Endothelial cell of umbilical vein (primary cell): ENCODE measurements around the gene SFI1. TPM values are rescaled to one million over a fixed set of nuclear protein-coding genes. Genes with fewer than 3 reads are reported as not detected.

Source experiments
- BruUV-seq: library from RNA; stranded (reverse); fragments of 400-500 nt; replicated peaks from 2 replicates; lab custom pipeline; 2021; lab: Mats Ljungman, UMichigan
- CTCF ChIA-PET: fragments of 300-600, 350-600 bp; sonication (Branson Sonifier 250); formaldehyde crosslinking; loops from one replicate; lab custom pipeline; 2021; ENCODE audit warnings: antibody characterized with exemption, inconsistent platforms; lab: Charles Lee
- POLR2A ChIA-PET: fragments of 300-600, 350-600 bp; sonication (Branson Sonifier 250); formaldehyde crosslinking; loops from one replicate; lab custom pipeline; 2021; ENCODE audit warnings: antibody characterized with exemption, inconsistent platforms; lab: Charles Lee
- DNase-seq: peaks from one replicate; pipeline ENCODE4 v3.0.0-alpha.2; 2011; ENCODE audit warnings: low read depth, low spot score
- FAIRE-seq: peaks from 2 replicates; lab custom pipeline; 2011; peaks lifted over from hg19 to GRCh38; lab: Jason Lieb, UNC
- H2AFZ ChIP-seq: 2 replicates; pipeline ENCODE4 v1.6.0; 2012; ENCODE audit warnings: low read depth, low read length, control low read depth, inconsistent platforms
- H3K27ac ChIP-seq: 2 replicates; pipeline ENCODE4 v1.5.1; 2011; ENCODE audit warnings: low read depth, mild to moderate bottlenecking, control low read depth, low read length, moderate library complexity; ENCODE audit not compliant: insufficient read depth
- H3K27me3 ChIP-seq, 2 experiments: 2 replicates each; pipeline versions ENCODE4 v1.6.0 to v1.6.1; 2011; ENCODE audit warnings: low read length in 2 of 2, mixed read lengths in 1 of 2; ENCODE audit not compliant: control insufficient read depth in 2 of 2, insufficient read depth in 2 of 2
- H3K36me3 ChIP-seq, 2 experiments: 2 replicates in 1 of 2; 3 replicates in 1 of 2; pipeline ENCODE4 v1.5.1; 2011; ENCODE audit warnings: low read length in 2 of 2, mild to moderate bottlenecking in 1 of 2, moderate library complexity in 1 of 2; ENCODE audit not compliant: control insufficient read depth in 2 of 2, insufficient read depth in 2 of 2; ENCODE audit errors: extremely low read depth in 1 of 2
- H3K4me1 ChIP-seq: 3 replicates; pipeline ENCODE4 v1.5.1; 2011; ENCODE audit warnings: mild to moderate bottlenecking, low read length; ENCODE audit not compliant: control insufficient read depth, insufficient read depth; ENCODE audit errors: extremely low read depth
- H3K4me2 ChIP-seq: 2 replicates; pipeline ENCODE4 v1.6.1; 2011; ENCODE audit warnings: low read length, control low read depth, mixed read lengths; ENCODE audit not compliant: insufficient read depth
- H3K4me3 ChIP-seq, 3 experiments: fragments of 200-600 bp in 1 of 3; sonication (generic), shearing (Covaris generic) in 1 of 3; replicated peaks in 1 of 3; 2 replicates each; pipeline ENCODE4 v1.5.1; 2011 to 2016; ENCODE audit warnings: control low read depth in 3 of 3, low read length in 3 of 3, mild to moderate bottlenecking in 2 of 3, inconsistent platforms in 1 of 3, low read depth in 1 of 3, moderate library complexity in 1 of 3; ENCODE audit not compliant: insufficient read depth in 1 of 3
- H3K79me2 ChIP-seq: 2 replicates; pipeline ENCODE4 v1.6.0; 2012; ENCODE audit warnings: low read length, inconsistent platforms; ENCODE audit not compliant: control insufficient read depth, insufficient read depth
- H3K9ac ChIP-seq: replicated peaks from 2 replicates; pipeline ENCODE3; 2011; ENCODE audit warnings: low read length, control low read depth; ENCODE audit not compliant: insufficient read depth; ENCODE audit errors: extremely low read depth
- H3K9me1 ChIP-seq: replicated peaks from 3 replicates; pipeline ENCODE4 v1.6.0; 2011; ENCODE audit warnings: mild to moderate bottlenecking, low read length; ENCODE audit not compliant: control insufficient read depth, insufficient read depth; ENCODE audit errors: extremely low read depth
- H3K9me3 ChIP-seq: replicated peaks from 2 replicates; pipeline ENCODE4 v1.5.1; 2012; ENCODE audit warnings: low read length, inconsistent platforms; ENCODE audit not compliant: control insufficient read depth, insufficient read depth
- H4K20me1 ChIP-seq: replicated peaks from 2 replicates; pipeline ENCODE3; 2011; ENCODE audit warnings: mild to moderate bottlenecking, low read length; ENCODE audit not compliant: control insufficient read depth, insufficient read depth; ENCODE audit errors: extremely low read depth
- EZH2 ChIP-seq: IDR thresholded peaks from 2 replicates; pipeline ENCODE4 v1.6.1; 2012; ENCODE audit warnings: borderline replicate concordance, low read depth, mild to moderate bottlenecking, moderate library complexity, low read length, inconsistent platforms; ENCODE audit not compliant: severe bottlenecking
- FOS ChIP-seq: IDR thresholded peaks from 2 replicates; pipeline ENCODE4 v1.6.1; 2011; ENCODE audit warnings: mild to moderate bottlenecking, low read length, moderate library complexity, borderline replicate concordance; ENCODE audit not compliant: insufficient read depth
- GATA2 ChIP-seq: IDR thresholded peaks from 2 replicates; pipeline ENCODE4 v1.7.0; 2011; ENCODE audit warnings: low read depth, mild to moderate bottlenecking, moderate library complexity, mixed read lengths, low read length; ENCODE audit not compliant: insufficient read length, insufficient read depth
- JUN ChIP-seq: IDR thresholded peaks from 2 replicates; pipeline ENCODE4 v1.6.1; 2011; ENCODE audit warnings: borderline replicate concordance, low read depth; ENCODE audit not compliant: insufficient read length, insufficient read depth
- MYC ChIP-seq: IDR thresholded peaks from one replicate; pipeline ENCODE4 v1.6.1; 2011; ENCODE audit warnings: mild to moderate bottlenecking, low read depth, low read length
- POLR2A ChIP-seq: IDR thresholded peaks from 2 replicates; pipeline ENCODE4 v1.6.1; 2012; ENCODE audit warnings: low read depth, mild to moderate bottlenecking, control low read depth, low read length
- POLR2AphosphoS5 ChIP-seq: IDR thresholded peaks from 2 replicates; pipeline ENCODE4 v1.6.1; 2012; ENCODE audit warnings: low read depth, mild to moderate bottlenecking, control low read depth, low read length, moderate library complexity; ENCODE audit not compliant: insufficient read depth
- dilution Hi-C: fragments of 300-500 bp; cut with MboI; formaldehyde crosslinking; loops from one replicate; pipeline ENCODE4 v1.15.0; 2019; ENCODE audit warnings: low sequenced_read_pairs; ENCODE audit not compliant: extremely low pct_ligation_motif_present
- intact Hi-C: fragments of 100-400 bp; cut with micrococcal nuclease; formaldehyde crosslinking; loops from one replicate; pipeline ENCODE4 v1.10.0; 2022
- polyA plus RNA-seq, 4 experiments: library from polyadenylated mRNA; depleted of rRNA in 3 of 4; stranded (reverse) in 3 of 4; unstranded in 1 of 4; fragments of >200 nt; gene quantifications; 2 replicates each; pipeline versions ENCODE4 v1.2.1 to v1.2.3, GENCODE V29; 2011 to 2012; ENCODE audit warnings: missing spikeins in 1 of 4
- total RNA-seq: library from RNA; stranded (reverse); gene quantifications from 2 replicates; pipeline ENCODE4 v1.2.3, GENCODE V29; 2021
- TF ChIP-seq, protein P1 (sequence below), 2 donors: IDR thresholded peaks; 1 replicate in 1 of 2; 2 replicates in 1 of 2; pipeline ENCODE4 v1.5.1; 2011; ENCODE audit warnings: low read length in 2 of 2, mild to moderate bottlenecking in 2 of 2, moderate library complexity in 2 of 2, control low read depth in 1 of 2, inconsistent platforms in 1 of 2, low read depth in 1 of 2; ENCODE audit not compliant: insufficient read depth in 1 of 2; ENCODE audit errors: extremely low read depth in 1 of 2
- TF ChIP-seq, protein P2 (sequence below): IDR thresholded peaks from 2 replicates; pipeline ENCODE4 v1.6.1; 2011; ENCODE audit not compliant: insufficient read depth, insufficient read length

The SFI1 gene
- total and polyA plus RNA-seq, 2 donors (not counting 3 experiments of a cell fraction or from before 2014, with no cell fraction given), result 12.5 to 46.4 TPM

DNA sequence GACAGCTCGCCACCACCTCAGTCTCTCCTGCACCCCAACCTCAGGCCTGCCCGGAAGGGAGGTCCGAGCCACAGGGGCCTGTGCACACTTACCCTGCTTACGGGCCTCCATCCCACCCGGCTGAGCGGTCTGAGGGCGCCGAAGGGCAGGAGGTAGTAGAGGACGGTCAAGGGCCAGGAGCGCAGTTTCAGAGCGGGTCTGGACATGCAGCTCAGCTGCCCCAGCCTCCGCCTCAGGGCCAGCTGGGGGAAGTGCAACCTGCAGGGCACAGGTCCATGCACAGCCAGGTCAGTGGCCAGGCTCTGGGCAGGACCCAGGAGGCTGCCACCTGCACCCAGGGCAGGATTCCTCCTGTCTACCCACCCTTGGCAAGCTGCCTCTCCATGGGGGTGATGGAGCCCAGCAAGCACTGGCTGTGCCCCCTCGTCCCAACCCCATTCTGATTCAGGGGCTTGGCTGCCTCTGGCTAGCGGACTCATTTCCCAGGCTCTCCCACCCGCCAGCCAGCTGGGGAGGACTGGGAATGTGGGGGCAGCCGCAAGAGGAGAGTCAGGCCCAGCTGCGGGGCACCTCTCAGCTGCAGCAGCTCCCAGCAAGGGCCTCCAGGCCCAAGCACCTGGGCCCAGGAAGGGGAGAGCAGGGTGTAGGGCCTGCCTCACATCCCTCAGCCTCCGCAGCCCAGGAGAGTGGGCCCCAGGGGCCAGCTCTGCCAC lies 127.4 kb downstream of the SFI1 start:
- Histone ChIP-seq H3K4me3 (no peak overlapping the region), H3K9ac (no peak overlapping the region), H3K27ac (no peak overlapping the region), H3K79me2 (peaks cover 74% of the 10 kb centered on the region), H3K4me2 (no peak overlapping the region), H2AFZ (no peak overlapping the region), H3K9me3 (no peaks in the 10 kb centered on the region), H3K9me1 (no peaks in the 10 kb centered on the region), H3K27me3 (no peaks in the 10 kb centered on the region), H4K20me1 (no peaks in the 10 kb centered on the region), H3K4me1 (peaks cover 26% of the 10 kb centered on the region), H3K36me3 (peaks cover 0 to 29% of the 10 kb centered on the region in 2 experiments)
- FAIRE-seq (no peak), DNase-seq (no peak)
- dilution Hi-C loops, result no loop called here
- TF ChIP-seq POLR2A, result no peak
- no peak for TF ChIP-seq POLR2AphosphoS5
- no peak for TF ChIP-seq JUN
- no peak for TF ChIP-seq FOS
- no peak for TF ChIP-seq MYC
- TF ChIP-seq EZH2, result no peak
- TF ChIP-seq GATA2, result no peak
- TF ChIP-seq, protein P1, sequence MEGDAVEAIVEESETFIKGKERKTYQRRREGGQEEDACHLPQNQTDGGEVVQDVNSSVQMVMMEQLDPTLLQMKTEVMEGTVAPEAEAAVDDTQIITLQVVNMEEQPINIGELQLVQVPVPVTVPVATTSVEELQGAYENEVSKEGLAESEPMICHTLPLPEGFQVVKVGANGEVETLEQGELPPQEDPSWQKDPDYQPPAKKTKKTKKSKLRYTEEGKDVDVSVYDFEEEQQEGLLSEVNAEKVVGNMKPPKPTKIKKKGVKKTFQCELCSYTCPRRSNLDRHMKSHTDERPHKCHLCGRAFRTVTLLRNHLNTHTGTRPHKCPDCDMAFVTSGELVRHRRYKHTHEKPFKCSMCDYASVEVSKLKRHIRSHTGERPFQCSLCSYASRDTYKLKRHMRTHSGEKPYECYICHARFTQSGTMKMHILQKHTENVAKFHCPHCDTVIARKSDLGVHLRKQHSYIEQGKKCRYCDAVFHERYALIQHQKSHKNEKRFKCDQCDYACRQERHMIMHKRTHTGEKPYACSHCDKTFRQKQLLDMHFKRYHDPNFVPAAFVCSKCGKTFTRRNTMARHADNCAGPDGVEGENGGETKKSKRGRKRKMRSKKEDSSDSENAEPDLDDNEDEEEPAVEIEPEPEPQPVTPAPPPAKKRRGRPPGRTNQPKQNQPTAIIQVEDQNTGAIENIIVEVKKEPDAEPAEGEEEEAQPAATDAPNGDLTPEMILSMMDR (IDR thresholded peaks at IDR 0.05; ENCODE audit: extremely low read depth in 1 of 2, insufficient read depth in 1 of 2, low read depth in 1 of 2, low read length in 2 of 2), result no peak
- TF ChIP-seq, protein P2, sequence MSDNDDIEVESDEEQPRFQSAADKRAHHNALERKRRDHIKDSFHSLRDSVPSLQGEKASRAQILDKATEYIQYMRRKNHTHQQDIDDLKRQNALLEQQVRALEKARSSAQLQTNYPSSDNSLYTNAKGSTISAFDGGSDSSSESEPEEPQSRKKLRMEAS, result no peak
- intact Hi-C loops, result no loop called here
- POLR2A ChIA-PET, result no interaction called here
- no TSS peak for BruUV-seq
- CTCF ChIA-PET, result interaction anchor here (2.0 to 5.4 kb wide), 2 partner anchors 40 to 67 kb away, joined by 4 to 29 read pairs; no protein-coding TSS in a partner anchor
